ENCODE results near the gene PTBP2. TPM values are rescaled to one million over a fixed set of nuclear protein-coding genes. Genes with fewer than 3 reads are reported as not detected.

PTBP2 gene, protein sequence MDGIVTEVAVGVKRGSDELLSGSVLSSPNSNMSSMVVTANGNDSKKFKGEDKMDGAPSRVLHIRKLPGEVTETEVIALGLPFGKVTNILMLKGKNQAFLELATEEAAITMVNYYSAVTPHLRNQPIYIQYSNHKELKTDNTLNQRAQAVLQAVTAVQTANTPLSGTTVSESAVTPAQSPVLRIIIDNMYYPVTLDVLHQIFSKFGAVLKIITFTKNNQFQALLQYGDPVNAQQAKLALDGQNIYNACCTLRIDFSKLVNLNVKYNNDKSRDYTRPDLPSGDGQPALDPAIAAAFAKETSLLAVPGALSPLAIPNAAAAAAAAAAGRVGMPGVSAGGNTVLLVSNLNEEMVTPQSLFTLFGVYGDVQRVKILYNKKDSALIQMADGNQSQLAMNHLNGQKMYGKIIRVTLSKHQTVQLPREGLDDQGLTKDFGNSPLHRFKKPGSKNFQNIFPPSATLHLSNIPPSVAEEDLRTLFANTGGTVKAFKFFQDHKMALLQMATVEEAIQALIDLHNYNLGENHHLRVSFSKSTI
- total RNA-seq (2021) (29.1 and 32.9 TPM in 2 replicates), Bru-seq, nascent RNA (percentile 98 among the genes with signal in this experiment), BruChase-seq, experiment 1, labeled RNA remaining after a 2-hour chase (percentile 97 among the genes with signal in this experiment), BruChase-seq, experiment 2, labeled RNA remaining after a 6-hour chase (percentile 93 among the genes with signal in this experiment)
- long read RNA-seq, full-length matches to known transcripts, result 6 of 14 reads
- long read RNA-seq, partial matches to known transcripts, result 0 of 14 reads
- long read RNA-seq, other reads (novel, unspliced or antisense), result 8 of 14 reads

DNA sequence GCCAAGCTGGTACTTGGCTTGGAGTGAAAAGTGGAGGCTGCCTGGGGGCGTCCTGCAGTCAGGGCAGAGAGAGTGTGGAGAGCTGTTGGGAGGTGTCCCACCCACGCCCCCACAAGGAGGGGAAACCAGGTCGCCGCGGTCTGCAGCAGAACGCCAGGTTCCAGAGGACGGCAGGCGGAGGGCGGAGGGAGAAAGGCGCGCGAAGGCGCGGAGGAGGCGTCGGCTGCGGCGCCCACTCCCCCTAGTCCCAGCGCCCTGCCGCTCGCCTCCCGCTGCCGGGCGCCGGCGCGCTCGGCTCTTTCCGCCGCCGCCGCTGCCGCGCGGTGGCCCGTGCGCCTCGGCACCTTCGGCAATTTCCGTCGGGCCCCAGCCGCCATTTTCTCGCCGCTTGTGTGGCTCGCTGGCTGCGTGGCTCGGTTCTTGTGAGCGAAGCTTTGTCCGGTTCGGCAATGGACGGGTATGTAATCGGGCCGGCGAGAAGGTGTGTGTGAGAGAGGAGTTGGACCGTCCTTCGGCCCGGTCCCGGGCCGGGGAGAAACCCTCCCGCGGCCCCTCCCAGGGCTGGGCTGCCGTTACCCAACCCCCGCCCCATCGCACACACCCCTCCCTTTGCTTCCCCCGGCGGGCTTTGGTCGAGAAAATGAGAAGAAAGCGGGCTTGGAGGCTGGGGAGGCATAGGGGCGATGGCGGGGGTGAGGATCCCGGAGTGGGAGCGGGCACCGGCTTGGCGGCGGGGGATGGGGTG is at the start of gene PTBP2:
Gene PTBP2, plus strand, starts transcription at position 369 of the 745 bp plus-strand sequence. Its CDS starts 81 bp downstream, at position 450.
- peak within 1 kb of the TSS; percentile 99 for H3K4me3 ChIP-seq (ENCODE audit: low read depth, low read length, poor library complexity, severe bottlenecking)
- peaks cover 26% of the 10 kb centered on the region for H3K36me3 ChIP-seq (ENCODE audit: insufficient read depth, low read length, poor library complexity, severe bottlenecking)
- no TSS peak for BruUV-seq (replicated peaks)
- no peaks in the 10 kb centered on the region for H3K9me3 ChIP-seq (ENCODE audit: low read depth, low read length, poor library complexity, severe bottlenecking)
- no peaks in the 10 kb centered on the region for H3K27me3 ChIP-seq (replicated peaks; ENCODE audit: insufficient read depth, low read depth, low read length, poor library complexity)
- POLR2A ChIA-PET (ENCODE audit: low non-redundant PET), result no interaction called here
- DNase-seq (ENCODE audit: low spot score), result peak; percentile 93
- CTCF ChIA-PET, result no interaction called here
- H3K4me1 ChIP-seq (ENCODE audit: insufficient read depth, low read length, poor library complexity, severe bottlenecking), result peaks cover 9% of the 10 kb centered on the region
- intact Hi-C loops (cut with micrococcal nuclease; ENCODE audit: unreplicated experiment), result no loop called here
- peak within 1 kb of the TSS; percentile 96 for H3K27ac ChIP-seq (ENCODE audit: low read depth, low read length, poor library complexity, severe bottlenecking)
- no peak for TF ChIP-seq EZH2 (IDR thresholded peaks at IDR 0.05; ENCODE audit: borderline replicate concordance, low read depth, low read length, poor library complexity, severe bottlenecking)
- TF ChIP-seq, protein P1, sequence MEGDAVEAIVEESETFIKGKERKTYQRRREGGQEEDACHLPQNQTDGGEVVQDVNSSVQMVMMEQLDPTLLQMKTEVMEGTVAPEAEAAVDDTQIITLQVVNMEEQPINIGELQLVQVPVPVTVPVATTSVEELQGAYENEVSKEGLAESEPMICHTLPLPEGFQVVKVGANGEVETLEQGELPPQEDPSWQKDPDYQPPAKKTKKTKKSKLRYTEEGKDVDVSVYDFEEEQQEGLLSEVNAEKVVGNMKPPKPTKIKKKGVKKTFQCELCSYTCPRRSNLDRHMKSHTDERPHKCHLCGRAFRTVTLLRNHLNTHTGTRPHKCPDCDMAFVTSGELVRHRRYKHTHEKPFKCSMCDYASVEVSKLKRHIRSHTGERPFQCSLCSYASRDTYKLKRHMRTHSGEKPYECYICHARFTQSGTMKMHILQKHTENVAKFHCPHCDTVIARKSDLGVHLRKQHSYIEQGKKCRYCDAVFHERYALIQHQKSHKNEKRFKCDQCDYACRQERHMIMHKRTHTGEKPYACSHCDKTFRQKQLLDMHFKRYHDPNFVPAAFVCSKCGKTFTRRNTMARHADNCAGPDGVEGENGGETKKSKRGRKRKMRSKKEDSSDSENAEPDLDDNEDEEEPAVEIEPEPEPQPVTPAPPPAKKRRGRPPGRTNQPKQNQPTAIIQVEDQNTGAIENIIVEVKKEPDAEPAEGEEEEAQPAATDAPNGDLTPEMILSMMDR (conservative IDR thresholded peaks at IDR 0.05; ENCODE audit: low read depth, low read length), result no peak

GRCh38 chr1:96674915-96675314 is 46.7 kb upstream of the PTBP2 start:
- ChIA-PET POLR2A (ENCODE audit: low non-redundant PET) (no interaction called here), CTCF (no interaction called here)
- no TSS peak for BruUV-seq (replicated peaks)
- Histone ChIP-seq H3K36me3 (ENCODE audit: insufficient read depth, low read length, poor library complexity, severe bottlenecking) (no peaks in the 10 kb centered on the region), H3K27ac (ENCODE audit: low read depth, low read length, poor library complexity, severe bottlenecking) (no peak overlapping the region), H3K4me1 (ENCODE audit: insufficient read depth, low read length, poor library complexity, severe bottlenecking) (no peaks in the 10 kb centered on the region), H3K27me3 (replicated peaks; ENCODE audit: insufficient read depth, low read depth, low read length, poor library complexity) (no peaks in the 10 kb centered on the region), H3K4me3 (ENCODE audit: low read depth, low read length, poor library complexity, severe bottlenecking) (no peak overlapping the region), H3K9me3 (ENCODE audit: low read depth, low read length, poor library complexity, severe bottlenecking) (peaks cover 12% of the 10 kb centered on the region)
- no peak for TF ChIP-seq EZH2 (IDR thresholded peaks at IDR 0.05; ENCODE audit: borderline replicate concordance, low read depth, low read length, poor library complexity, severe bottlenecking)
- TF ChIP-seq, protein P1 (conservative IDR thresholded peaks at IDR 0.05; ENCODE audit: low read depth, low read length), result 0 out of 2 replicates have a peak, but pooled peaks have one; percentile 13
- intact Hi-C loops (cut with micrococcal nuclease; ENCODE audit: unreplicated experiment), result no loop called here
- no peak for DNase-seq (ENCODE audit: low spot score)

- Histone ChIP-seq H3K27me3 (replicated peaks; ENCODE audit: insufficient read depth, low read depth, low read length, poor library complexity) (no peaks in the 10 kb centered on the region), H3K36me3 (ENCODE audit: insufficient read depth, low read length, poor library complexity, severe bottlenecking) (no peaks in the 10 kb centered on the region), H3K4me3 (ENCODE audit: low read depth, low read length, poor library complexity, severe bottlenecking) (no peak overlapping the region), H3K4me1 (ENCODE audit: insufficient read depth, low read length, poor library complexity, severe bottlenecking) (no peaks in the 10 kb centered on the region), H3K27ac (ENCODE audit: low read depth, low read length, poor library complexity, severe bottlenecking) (no peak overlapping the region), H3K9me3 (ENCODE audit: low read depth, low read length, poor library complexity, severe bottlenecking) (no peaks in the 10 kb centered on the region)
- no peak for DNase-seq (ENCODE audit: low spot score)
- POLR2A ChIA-PET (ENCODE audit: low non-redundant PET), result no interaction called here
- BruUV-seq (replicated peaks), result no TSS peak
- CTCF ChIA-PET, result no interaction called here
- TF ChIP-seq, protein P1 (conservative IDR thresholded peaks at IDR 0.05; ENCODE audit: low read depth, low read length), result no peak
- TF ChIP-seq EZH2 (IDR thresholded peaks at IDR 0.05; ENCODE audit: borderline replicate concordance, low read depth, low read length, poor library complexity, severe bottlenecking), result no peak
- intact Hi-C loops (cut with micrococcal nuclease; ENCODE audit: unreplicated experiment), result no loop called here
Observed at GRCh38 chr1:96682056-96682455, 39.5 kb upstream of the PTBP2 start.
